NCI-H2227 treated with DMSO at 0.1 percent for 48 hours (cell line): ENCODE results near the gene NAALADL2.

ENCODE experiments used
- DNase-seq: peaks from one replicate; lab custom pipeline; 2025; lab: John Stamatoyannopoulos, UW

The NAALADL2 gene

DNA sequence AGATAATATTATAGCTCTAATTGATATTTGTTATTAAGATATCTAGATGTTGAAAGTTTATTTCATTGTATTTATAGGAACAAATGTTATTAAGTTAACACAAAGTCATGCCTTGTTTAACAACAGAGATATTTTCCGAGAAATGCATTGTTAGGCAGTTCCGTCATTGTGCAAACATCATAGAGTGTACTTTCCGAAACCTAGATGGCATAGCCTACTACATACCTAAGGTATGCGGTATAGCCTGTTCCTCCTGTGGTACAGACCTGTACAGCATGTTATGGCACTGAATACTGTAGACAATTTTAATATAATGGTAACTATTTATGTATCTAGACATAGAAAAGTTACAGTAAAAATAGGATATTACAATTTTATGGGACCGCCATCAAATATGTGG is 114.3 kb downstream of the NAALADL2 start:
- no peak for DNase-seq

DNA sequence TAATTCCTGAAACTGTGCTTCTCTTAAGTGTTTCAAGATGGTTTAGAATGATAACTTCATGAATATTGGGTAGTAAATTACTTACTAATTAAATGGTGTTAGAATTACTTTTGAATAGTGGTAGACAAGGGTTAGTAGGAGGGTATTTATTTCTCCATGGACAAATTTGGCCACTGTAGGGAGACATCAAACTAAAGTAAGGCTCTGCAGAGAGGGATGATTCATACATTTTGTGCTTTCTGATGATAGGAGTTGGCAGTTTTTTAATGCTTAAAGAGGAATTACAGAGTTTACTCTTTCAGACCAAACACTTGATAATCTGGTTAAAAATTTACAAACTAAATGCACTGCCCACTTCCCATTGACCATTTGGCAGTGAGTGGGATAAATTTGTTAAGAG is 127.6 kb downstream of the NAALADL2 start:
- DNase-seq: no peak

DNA sequence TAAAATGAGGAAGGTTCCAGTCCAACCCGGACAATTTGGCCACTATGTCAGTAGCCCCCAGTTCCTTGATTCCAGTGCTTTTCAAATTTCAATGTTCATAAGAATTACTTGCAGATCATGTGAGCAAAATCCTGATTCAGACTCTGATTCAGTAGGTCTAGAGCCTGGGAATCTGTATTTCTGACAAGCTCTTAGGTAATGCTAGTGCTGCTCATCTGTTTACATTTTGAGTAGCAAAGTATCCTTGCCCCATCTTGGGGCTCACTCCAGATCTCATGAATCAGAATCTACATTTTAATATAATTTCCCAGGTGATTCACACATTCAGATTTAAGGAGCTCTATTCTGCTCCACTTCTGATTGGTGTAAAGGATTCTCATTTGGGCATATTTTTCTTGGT is 142.0 kb downstream of the NAALADL2 start:
- DNase-seq: no peak

DNA sequence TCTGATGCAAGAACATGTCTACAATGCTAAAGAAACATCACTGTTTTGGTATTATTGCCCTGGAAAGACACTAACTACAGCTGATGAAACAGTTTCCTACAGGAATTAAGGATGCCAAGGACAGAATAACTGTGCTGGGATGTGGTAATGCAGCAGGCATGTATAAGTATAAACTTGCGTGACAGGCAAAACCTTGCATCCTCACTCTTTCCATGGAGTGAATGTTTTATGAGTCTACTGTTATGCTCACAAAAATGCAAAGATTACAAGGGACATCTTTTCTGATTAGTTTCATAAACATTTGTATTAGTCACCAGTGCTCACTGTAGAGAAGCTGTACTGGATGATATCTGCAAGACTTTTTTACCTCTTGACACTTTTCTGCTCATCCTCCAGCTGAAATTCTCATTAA is 143.6 kb downstream of the NAALADL2 start:
- no peak for DNase-seq

DNA sequence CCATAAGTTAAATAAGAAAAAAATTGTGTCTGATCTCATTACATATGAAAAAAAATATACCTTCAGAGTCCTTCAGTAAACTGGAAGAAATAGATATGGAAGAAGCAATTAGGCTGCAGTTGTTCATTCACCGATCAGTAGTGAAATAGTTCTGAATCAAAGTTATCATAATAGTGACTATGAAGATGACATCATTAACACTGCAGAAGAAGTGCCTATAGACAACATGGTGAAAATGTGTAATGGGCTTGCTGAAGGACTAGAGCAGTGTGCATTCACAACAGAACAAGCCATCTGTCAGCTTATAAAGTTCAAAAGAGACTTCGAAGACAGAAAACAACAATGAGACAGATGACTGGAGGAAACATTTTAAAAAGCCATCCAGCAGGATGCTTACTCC is 144.5 kb downstream of the NAALADL2 start:
- DNase-seq: no peak

DNA sequence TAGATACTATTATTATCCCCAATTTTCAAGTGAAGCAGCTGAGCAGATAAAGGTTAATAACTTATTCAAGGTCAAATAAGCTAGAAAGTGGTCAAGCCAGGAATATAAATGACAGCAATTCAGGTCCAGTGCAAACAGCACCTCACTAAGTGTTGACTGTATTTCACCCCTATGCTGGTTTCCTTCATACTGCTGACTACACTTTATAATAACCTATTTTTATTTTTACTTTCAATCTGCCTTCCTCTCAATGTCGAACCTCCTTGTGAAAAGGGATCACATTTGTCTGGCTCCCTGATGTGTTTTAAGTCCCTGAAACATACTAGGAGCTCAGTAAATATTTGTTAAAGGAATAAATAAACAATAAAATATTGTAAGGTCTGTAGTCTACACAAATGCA is 146.1 kb downstream of the NAALADL2 start:
- no peak for DNase-seq

DNA sequence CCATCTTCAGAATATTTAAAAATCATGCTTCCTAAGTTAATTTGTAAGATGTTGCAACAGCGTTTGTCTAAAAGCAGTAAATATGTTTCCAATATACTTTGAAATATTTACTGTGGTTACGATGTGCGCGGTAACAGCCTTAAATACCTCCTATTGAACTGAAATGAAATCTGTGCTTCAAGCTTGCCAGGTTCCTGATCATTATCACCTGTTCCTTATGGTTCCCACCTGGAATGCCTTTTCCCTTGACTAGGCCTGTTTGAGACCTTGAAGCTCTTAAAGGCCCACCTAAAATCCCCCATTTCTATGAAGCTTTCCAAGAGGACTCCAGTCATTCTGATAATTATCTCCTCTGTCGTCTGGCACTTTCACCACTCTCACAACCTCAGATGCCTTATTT is 146.7 kb downstream of the NAALADL2 start:
- DNase-seq: no peak

DNA sequence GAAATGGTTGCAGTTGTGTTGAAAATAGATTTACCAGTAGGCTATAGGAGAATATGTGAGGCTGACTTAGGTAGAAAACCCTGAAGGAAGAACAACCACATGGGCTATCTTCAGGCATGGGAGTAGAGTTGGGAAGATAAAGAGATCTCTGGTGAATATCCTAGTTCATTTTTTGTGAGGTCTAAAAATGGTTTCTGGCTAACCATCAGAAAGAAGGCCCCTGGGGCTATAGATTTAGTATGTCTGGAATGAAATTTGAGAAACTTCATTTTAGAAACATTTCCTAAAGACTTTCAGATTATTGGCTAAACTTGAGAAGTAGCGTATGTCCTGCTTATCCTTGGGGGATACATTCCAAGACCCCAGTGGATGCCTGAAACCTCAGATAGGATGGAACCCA is 148.2 kb downstream of the NAALADL2 start:
- DNase-seq: no peak

DNA sequence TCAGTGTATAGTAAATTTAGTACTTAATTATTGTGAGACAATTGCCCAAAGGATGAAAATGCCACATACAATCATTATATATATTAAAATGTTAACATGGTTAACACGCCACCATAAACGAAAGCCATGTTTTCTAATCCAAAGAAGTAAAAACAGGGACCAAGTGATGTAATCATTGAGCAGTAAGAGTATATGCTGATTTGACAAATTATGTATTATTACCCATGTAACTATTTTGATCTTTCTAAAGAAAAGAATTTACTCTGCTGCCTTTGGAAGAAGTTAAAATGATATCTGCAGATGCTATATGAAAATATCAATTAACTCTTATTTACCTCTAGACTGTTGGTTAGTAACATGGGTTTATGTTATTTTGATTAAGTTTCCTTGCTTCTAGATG is 150.2 kb downstream of the NAALADL2 start:
- no peak for DNase-seq

DNA sequence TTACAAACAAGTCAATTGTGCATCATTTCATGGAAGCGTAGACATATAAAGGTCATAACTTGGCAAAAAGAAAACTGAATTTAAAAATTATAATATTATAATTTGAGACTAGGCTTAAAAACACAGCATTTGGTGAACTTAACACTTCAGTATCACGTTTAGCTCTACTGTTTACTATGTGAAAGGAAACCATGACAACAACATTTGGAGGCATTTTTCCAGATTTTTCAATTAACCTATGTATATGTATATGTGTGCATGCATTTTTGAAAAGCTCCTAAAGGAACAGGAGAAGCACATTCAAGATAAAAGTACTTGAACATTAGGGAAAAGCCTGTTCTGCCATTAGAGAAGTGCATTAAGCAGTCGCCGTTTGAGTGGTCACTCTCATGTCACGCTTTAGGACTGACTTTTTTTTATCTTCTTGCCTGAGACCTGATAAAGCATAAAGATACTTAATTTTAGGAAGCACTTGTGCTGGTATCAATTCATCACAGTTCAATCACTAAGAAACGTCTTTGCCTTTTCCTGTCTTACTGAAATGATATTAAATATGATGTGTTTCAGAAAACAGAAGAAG is 156.0 kb downstream of the NAALADL2 start:
- no peak for DNase-seq

DNA sequence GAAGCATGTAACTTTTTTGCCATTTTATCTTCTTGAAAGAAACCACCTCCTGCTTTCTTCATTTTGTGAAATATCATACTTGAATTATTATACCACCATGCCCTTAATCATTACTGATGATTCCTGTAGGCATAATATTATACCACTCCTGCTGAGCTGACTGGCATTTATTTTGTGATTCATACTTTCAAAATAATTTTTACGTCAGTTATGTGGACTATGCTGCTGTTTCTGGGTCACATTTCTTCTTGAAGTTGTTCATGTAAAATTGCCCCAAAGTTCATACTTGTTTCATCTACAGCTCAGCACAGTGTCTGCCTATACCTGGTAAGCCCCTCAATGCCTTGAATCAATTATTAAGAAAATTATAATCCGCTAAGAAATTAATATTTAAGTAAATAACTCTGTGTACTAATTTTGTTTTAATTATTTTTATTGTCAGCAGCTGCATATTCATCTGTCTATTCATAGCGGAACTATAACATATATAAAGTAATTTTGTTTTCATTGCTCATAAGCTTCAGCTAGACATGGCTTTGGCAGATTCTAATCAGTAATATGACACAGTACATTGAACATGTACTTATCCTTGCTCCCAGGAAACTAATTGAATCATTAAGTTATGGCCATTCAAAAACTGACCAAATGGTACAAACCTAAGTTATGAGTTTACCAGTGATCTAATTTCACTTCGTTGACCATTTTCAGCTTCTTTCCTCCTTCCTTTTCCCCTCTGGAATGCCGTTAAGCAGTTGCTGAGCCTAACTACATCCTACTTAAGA is 160.0 kb downstream of the NAALADL2 start:
- DNase-seq: no peak

DNA sequence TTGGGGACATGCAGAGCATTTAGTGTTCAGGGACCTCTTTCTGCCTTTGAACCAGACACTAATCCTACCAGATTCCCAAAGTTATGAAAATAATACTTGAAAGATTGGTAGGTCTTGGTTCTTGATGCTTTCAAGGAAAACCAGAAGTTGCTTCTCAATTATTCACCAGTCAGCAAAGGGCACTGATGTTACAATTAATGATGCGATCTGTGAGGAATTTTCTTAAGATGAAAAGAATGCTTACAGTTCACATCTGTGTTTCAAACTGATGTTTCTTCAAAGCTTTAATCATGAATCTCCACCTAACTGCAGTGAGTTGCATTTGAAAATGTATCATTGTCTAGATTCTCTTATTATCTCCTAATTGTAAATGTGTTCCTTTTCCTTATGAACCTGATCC is 161.0 kb downstream of the NAALADL2 start:
- DNase-seq: no peak

DNA sequence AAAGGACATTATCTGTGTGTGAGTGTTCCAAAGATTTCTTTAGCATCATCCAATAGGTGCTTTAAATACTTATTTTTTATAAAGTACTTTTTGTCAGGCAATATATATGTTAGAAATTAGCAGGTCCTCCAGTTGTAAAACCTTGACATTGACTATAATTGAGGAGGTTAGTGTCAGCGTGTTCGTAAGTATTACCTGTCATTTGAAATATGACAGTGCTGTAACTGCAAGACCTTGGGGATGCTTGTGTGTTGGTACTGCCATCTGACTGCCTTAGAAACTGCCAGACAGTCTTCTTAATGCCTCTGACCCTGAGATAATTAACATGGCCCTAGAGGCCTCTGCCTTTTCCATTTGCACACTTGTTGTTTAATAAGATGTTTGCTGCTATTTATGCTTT is 170.7 kb downstream of the NAALADL2 start:
- peak; percentile 80 for DNase-seq

DNA sequence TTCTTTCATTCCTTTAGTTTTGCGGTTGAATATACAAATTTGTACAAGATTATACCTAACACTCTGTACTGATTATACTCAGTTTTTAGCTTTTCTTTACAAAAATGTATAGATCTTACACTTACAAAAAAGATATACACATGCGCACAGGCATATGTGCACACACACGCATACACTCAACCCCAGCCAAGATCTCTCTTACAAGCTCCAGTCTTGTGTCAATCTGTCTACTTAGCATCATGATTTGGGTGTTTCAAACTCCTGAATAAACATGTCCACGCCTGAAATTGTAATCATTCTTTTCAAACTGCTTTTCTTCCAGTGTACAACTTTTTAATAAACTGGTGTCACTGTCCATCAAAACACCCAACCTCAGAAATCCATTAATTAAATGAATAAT is 180.7 kb downstream of the NAALADL2 start:
- no peak for DNase-seq

DNA sequence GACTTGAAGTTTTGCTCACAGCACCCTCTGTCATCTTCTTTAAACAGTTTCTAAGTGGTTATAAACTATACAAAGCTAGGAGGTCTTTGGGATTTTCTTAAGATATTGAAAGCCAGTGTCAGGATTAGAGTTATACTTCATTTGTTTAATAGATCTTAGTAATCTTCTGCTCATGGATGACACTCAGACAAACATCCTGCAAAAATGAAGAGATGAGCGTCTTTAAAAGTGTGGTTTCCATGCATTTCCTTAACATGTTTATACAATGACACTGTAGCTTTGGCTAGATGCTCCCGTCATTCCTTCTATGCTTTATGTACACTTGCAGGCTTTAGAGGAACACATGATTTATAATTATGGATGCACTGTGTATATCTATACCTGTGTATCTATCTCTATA is 182.2 kb downstream of the NAALADL2 start:
- no peak for DNase-seq

DNA sequence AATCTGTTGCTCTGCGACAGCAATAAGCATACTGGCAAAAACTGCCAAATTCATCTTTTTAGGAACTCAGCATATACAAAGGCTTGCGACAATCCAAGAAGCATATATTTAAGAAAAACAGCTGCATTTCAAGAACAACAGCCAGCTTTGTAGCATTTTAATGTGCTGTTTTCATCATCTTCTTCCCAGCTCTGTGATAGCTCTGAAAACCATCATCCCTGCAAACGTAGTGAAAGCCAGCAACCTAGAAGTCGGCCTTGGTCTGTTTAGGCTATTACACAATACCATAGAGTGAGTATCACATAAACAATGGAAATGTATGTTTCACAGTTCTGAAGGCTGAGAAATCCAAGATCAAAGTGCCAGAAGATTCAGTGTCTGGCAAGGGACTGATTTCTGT is 187.5 kb downstream of the NAALADL2 start:
- DNase-seq: no peak

DNA sequence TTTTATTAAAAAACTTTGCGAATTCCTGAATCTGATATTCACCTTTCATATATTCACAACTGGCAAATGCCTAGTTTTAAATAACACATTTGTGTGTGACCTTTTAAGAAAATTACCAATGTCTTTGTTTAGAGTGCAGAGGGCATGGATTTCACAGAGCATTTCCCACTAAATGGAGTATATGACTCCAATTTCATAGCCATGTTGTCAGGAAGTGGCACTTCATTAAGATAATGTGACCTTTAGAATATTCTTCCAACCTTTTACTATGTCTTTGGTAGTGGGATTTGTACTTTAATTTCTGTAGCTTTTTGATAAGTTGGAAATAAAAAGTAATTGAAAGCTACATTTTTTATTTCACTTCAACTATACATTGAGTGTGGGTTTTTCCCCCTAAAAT is 188.7 kb downstream of the NAALADL2 start:
- DNase-seq: no peak

DNA sequence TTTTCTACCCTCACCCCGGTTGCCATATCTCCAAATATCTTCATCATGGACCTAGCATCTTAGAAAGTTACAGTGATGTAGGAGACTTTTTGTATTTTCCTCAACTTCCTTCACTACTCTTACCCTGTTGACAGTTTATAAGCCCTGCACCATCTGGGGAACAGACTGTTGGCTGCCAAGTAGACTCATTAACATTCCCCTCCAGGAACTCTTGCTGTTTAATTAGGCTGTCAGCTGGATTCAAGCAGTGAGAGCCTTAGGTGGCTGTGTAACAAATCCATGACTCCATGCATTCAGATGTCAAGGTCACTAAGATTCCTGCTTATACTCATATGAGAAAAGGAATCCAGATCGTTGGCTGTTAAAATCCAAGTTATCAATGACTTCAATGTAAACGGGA is 198.3 kb downstream of the NAALADL2 start:
- DNase-seq: no peak

DNA sequence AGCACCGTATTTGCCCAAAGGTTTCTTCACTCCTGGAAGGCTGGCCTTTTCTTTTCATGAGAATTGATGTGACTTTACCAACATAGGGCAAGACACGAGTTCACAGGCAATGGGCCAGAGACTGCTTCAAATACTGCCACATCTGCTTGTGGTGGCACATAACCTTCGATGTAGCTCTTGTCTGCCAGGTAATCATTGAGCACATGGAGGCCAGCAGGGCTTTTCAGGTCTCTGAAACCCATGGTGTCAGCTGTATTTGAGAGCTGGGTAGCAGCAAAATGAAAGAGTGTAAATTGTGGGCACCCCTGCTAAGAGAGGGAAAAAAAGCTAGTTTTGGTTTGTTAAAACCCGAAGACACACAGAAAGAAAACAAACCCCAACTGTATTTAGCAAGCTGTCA is 200.7 kb downstream of the NAALADL2 start:
- DNase-seq: no peak

DNA sequence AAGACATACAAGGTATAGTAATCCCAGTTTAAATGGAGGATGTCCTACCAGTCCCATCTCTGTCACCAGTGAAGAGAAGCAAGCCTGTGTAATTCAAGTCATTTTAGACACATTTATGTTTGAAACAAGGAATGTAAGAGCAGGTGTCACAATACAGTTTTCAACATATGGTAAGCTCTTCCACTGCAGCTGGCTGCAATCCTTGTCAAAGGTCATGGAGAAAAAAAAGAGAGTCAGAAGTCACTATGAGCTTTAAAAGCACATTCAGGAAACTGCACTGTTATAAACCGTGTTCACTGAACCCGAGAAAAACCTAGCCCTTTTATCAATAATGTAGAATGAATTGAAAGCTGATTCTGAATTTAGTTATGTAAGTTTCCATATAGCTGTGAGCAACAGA is 206.4 kb downstream of the NAALADL2 start:
- no peak for DNase-seq

DNA sequence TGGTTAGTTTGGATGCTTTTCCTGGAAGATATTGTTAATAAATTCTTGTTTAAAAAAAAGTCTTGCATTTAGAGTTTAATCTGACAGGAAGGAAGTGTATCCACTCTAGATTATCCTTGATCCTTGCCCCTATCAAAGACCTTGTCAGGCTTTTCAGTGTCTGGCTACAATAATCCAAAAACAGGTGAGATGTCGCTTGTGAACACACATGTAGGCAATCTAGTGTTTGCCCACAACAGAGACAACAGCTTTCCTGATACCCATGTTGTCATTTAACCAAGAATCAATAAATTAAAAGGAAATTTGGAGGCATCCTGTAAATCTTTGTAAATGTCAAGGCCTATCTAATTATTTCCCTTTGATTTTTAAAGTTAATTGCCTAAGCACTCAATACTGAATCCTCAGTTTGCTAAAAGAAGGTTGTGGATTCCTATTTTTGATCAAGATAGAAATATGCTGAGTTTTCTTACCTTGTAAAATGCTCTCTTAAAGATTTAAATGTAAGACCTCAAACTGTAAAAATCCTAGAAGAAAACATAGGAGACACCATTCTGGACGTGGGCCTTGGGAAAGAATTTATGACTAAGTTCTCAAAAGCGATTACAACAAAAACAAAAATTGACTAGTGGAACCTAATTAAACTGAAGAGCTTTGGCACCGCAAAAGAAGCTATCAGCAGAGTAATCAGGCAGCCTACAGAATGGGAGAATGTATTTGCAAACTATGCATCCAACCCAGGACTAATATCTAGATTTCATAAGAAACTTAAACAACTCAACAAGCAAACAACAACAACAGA is 207.7 kb downstream of the NAALADL2 start:
- DNase-seq: no peak

DNA sequence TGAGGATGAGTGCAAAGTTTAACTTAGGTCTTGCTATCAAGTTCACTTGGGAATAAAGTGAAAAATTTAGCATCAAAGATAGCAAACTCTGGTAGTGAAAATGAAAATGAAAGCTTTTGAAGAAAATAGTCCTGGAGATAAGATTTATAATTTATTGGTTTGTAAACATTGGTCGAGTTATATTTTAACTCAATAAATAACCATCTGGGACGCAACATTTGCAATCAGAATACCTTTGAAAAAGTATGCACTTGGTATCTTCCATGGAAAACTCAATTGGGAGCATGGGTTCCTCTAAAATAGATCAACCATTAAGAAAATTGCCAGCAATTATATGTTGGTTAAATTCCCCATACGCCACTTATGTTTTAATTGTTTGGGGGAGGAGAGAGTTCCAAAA is 209.5 kb downstream of the NAALADL2 start:
- no peak for DNase-seq

DNA sequence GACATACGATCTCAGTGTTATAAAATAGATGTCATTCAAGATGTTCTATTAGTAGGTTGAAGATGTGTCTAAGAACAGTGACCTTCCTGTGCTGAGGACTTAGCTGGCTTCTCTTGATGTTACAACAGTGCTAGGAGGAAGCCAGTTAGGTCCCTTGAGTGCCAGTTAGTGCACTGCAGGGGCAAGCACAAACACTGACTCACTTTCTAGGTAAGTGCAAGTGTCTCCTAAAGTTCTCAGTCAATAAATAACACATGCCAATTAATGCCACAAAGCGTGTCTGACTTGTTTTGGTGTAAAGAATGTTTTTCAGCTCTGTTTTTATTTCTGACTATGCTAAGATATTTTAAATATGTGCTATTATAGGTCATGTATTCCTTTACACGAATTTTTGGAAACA is 211.8 kb downstream of the NAALADL2 start:
- DNase-seq: no peak
